Brain pericyte (primary cell): ENCODE measurements around the gene OR52M1.

Experiments
- DNase-seq: peaks from one replicate; pipeline ENCODE4 v3.0.0-alpha.2; 2012; ENCODE audit warnings: low read depth, low spot score

Gene OR52M1

DNA sequence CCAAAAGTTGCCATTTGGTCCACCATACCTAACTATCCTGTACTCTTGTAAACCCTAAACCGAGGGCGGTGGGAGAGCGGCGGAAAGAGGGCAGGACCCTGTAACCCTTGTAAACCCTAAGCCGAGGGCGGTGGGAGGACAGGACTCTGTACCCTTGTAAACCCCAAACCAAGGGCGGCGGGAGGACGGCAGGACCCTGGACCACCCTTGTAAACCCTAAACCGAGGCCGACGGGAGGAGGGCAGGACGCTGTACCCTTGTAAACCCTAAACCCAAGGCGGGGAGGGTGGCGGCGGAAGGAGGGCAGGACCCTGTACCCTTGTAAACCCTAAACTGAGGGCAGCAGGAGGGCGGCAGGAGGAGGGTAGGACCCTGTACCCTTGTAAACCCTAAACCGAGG is 24.1 kb downstream of the OR52M1 start:
- no peak for DNase-seq

DNA sequence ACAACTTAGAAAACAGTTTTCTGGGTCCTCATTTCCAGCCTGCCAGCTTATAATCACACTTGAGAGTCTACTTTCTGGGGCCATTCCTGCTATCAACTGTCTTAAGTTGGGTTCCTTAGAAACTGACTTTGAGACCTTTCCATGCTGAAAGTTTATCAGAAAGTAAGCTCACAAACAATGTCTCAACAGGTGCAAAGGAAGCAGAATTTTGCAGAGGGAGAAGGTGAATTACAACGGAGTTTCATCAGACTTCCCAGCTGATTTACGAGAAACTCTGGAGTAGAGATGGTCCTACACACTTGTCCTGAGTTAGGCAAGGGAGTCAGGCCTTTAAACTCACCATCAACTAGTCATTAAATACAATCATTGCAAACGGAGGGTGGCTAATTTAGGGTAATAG is 31.9 kb downstream of the OR52M1 start:
- no peak for DNase-seq

DNA sequence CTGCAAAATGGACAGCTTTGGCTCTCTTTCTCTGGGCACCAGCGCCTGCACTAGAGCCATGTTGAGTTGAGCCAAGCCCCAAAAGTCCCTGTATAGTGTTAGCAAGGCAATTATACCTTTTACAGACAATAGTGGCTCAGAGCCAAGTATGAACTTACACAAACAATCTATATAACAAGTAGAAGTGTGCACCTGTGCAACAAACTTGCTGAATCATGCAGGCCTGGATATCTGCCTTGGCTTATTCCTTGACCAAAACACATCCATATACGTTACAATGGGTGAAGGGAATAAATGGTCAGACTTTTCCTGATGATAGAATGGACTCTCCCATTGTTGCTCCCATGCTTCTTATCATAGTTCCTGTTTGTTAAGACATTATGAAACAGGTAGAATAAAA is 32.8 kb downstream of the OR52M1 start:
- no peak for DNase-seq

DNA sequence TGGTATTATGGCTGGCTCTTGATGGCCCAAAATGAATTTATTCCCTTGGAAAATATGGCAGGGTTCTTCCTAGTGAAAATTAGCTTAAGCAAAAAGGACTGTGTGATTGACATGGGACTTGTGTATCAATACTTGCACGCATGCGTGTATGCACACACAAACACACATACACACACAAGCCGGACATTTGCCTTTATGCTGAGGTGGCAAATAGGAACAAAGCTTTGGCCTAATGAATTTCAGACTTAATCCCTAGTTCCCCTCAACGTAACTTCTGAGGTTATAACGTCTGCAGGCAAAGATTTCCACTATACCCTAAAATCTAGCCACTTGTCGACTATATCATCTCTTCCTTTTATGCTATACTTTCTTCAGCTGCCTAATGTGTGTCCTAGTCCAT is 33.6 kb downstream of the OR52M1 start:
- DNase-seq, result no peak

DNA sequence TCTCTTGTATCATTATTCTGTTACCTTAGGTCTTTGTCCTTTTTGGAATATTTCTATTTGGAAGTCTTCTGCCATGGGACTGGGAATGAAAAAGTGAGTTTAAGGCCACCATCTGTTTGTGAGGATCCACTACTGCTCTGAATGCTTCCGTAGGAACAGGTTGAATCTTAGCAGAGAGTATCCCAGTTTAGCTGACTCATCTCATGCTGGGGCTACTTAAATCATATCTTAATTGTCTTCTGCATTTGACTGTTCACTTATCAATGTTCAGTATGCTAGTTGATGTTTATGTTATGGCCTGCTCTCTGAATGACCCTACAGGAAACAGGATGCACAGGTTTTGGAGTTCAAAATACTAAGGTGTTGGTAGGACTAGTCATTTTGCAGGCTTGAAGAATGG is 35.1 kb downstream of the OR52M1 start:
- no peak for DNase-seq

DNA sequence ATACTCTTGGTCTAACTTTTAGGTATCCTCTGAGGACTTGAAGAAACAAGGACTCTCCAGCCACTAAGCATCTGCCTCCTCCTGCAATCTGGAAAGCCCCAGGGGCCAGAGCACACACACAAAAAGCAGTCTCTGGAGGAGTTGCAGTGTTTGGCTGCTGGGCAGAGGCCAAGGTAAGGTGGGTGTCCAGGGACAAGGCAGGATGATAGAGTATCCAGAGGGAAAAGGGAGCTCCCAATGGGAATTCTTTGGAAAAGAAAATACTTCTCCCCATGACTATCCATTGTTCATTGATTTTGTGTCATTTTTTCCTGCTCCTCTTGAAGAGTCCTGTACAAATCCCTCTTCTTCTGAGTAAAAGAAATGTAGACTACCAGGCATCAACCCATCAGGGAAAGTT is 36.5 kb downstream of the OR52M1 start, which contains the start of gene OR52I2:
TSS of gene OR52I2 (plus strand) at position 301 of the 400 bp plus-strand sequence.
- DNase-seq, result no peak

DNA sequence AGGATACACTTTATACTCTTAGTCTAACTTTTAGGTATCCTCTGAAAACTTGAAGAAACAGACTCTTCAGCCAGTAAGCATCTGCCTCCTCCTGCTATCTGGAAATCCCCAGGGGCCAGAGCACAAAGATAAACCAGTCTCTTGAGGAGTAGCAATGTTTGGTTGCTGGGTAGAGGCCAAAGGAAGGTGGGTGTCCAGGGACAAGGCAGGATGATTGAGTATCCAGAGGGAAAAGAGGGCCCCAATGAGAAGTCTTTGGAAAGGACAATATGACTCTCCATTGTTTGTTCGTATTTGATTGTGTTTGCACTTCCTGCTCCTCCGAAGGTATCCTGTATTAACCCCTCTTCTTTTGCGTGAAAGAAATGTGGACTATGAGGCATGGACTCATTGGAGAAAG is 44.0 kb downstream of the OR52M1 start:
- DNase-seq, result no peak

DNA sequence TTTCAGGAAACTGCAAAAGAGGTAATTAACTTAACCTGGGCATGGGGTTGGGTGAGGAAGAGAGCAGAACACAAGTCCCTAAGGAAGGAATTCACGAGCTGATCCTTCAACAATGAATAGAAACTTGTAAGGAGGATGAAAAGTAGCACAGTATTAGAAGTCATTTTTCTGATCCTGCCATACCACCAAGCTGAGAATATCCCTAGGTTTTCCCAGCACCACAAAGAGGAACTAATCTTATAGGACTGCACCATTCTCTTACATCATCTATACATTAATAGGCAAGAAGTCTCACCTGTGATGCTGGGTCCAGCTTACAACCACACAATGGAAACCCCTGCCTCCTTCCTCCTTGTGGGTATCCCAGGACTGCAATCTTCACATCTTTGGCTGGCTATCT is 48.7 kb downstream of the OR52M1 start, which contains the start of gene OR52I1:
TSS of gene OR52I1 (plus strand) at position 301 of the 400 bp plus-strand sequence. CDS start at position 301, 0 bp downstream.
- DNase-seq, result no peak
